C4-2B (cell line): ENCODE measurements around the gene SLC8A1.

Experiments
- H3K27ac ChIP-seq: fragments of 450-650 bp; 2 replicates; pipeline ENCODE4 v1.5.1; 2017
- ZFX ChIP-seq: fragments of 450-650 bp; IDR thresholded peaks from 2 replicates; pipeline ENCODE4 v1.6.1; 2017
- TF ChIP-seq, protein P1 (sequence below): fragments of 450-650 bp; conservative IDR thresholded peaks from 2 replicates; pipeline ENCODE4 v1.5.1; 2017; ENCODE audit warnings: mild to moderate bottlenecking

The SLC8A1 gene

DNA sequence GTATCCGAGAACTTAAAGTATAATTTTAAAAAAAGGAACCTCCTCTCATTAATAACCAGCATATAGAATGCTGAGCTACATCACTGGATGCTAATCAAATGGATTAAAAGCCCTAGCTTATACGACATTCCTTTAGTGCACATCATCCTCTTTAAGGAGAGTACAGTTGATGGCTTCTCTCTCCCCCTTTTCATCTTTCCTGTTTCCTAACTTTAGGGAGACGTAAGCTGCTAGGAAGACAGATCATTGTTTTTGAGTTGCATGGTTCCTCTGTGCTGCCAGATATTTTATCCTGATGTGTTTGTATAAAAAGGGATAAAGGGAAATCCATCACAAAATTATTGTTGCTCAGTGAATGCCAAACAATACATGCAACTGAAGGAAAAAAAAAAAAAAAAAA, 94.2 kb downstream of the SLC8A1 start:
- TF ChIP-seq ZFX: no peak
- TF ChIP-seq, protein P1, sequence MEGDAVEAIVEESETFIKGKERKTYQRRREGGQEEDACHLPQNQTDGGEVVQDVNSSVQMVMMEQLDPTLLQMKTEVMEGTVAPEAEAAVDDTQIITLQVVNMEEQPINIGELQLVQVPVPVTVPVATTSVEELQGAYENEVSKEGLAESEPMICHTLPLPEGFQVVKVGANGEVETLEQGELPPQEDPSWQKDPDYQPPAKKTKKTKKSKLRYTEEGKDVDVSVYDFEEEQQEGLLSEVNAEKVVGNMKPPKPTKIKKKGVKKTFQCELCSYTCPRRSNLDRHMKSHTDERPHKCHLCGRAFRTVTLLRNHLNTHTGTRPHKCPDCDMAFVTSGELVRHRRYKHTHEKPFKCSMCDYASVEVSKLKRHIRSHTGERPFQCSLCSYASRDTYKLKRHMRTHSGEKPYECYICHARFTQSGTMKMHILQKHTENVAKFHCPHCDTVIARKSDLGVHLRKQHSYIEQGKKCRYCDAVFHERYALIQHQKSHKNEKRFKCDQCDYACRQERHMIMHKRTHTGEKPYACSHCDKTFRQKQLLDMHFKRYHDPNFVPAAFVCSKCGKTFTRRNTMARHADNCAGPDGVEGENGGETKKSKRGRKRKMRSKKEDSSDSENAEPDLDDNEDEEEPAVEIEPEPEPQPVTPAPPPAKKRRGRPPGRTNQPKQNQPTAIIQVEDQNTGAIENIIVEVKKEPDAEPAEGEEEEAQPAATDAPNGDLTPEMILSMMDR: no peak
- H3K27ac ChIP-seq: no peak overlapping the region

DNA sequence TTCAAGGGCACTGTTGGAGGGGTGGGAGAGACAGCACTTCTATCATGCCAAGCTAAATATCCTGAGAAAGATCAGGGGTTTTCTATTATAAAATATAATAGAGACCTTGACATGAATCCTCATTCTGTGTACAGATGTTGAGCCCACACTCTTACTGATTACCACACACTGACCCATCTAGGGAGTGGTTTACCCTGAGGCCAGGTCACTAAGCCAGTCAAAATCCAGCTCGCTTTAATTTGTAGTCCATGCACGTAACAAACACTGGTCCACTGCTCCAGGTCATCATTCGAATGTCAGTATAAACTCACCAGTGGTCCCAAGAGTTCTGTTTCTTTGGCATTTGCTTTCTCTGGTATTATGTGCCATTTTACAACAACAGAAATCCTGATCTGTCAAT, 96.4 kb downstream of the SLC8A1 start:
- no peak overlapping the region for H3K27ac ChIP-seq
- TF ChIP-seq, protein P1: no peak
- TF ChIP-seq ZFX: no peak

DNA sequence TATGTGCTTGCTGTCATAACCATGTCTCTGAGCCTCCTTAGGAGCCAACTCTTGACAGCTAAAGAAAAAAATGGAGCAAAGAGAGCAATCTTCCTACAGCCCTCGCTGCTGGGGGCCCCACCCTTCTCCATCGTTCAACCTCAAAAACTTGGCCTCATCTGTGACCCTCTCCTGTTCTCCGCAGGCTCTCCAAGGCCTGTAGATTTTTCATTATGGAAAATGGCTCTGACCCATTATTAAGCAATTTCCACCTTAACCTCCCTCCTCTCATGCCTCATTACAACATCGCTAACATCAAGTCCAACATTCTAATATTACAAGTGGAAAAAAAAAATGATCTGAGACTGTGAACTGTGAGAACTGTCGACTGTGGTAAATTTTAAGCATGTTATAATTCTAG, 98.7 kb downstream of the SLC8A1 start:
- no peak for TF ChIP-seq ZFX
- TF ChIP-seq, protein P1: no peak
- H3K27ac ChIP-seq: no peak overlapping the region

DNA sequence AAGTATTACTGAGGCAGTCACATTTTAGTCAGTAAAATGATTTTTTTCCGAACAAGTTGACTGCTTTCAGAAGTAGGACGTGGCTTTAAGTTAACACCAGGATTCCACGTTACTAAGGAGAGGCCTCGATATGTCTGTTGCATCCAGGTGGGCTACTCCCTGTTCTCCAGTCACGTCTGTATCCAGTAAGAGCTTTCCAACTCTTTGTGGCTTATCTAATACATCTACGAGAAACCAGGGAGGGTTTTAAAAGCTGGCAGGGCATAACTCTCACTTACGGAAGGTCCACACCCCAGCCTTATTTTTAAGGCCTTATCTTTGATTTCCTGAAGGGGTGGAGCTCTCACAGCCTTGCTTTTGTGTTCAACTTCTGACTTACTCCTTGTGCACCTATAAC, 99.2 kb downstream of the SLC8A1 start:
- TF ChIP-seq ZFX: no peak
- TF ChIP-seq, protein P1: no peak
- no peak overlapping the region for H3K27ac ChIP-seq

DNA sequence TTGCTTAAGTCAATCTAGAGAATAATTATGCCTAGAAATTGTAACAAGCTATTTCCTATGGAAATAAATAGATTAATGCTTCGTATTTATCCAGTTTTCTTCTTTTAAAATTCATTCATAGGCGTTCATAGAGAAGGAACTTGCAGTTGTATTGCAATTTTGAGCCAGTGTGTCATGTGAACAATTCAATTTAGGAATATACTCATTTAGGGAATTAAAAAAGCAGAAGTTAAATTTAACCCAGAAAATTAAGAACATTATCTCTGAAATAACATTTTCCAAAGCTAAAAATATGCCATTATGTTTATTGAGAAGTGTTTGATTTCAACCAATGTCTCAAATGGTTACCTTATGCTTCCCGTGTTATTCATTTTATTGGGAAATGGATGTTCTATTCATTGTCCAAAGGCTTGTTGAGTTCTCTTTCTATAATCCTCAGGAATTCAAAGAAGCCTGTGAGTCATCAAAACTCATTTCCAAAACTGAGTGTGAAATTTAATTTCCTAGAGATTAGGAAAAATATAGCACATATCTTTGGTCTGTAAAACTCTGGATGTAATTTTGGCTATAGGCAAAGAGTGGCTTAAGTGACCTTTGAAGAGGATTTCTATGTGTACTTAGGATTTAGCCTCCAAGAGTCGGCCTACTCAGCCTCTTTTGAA, 99.7 kb downstream of the SLC8A1 start:
- TF ChIP-seq, protein P1: no peak
- no peak for TF ChIP-seq ZFX
- no peak overlapping the region for H3K27ac ChIP-seq

DNA sequence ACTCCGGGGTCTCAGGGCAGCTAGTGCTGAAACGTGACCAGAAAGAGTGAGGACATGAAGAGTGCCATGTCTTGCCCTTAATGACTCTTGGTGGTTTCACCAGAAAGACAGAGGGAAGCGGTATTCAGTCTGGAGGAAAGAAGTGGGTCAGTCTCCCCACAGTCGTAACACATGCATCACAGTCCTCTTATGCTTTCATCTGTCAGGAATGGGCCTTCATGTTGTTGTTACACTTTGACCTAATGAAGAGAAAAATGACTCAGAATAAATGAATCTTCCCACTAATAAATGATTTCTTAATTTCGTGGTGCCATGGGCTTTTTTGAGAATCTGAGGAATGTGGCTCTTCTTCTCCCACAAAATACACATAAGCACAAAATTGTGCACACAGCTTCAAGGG, 103.2 kb downstream of the SLC8A1 start:
- H3K27ac ChIP-seq: no peak overlapping the region
- no peak for TF ChIP-seq ZFX
- TF ChIP-seq, protein P1: no peak

DNA sequence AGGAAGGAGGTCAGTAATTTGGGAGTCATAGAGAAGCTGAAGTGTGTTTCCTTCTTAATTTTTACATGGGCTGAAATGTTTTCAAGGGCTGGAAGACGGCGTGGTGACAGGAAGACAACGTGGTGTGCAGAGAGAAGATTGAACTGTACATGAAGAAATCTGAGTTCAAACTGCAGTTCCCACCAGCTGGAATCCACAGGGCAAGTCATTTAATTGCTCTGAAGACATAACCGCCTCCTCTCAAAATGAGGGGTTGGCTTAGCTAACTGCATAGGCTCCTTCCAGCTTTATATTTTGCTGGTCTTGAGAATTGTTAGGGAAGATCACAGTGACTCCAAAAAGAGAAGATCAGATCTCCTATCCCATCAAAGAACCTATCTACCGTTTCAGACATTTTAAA, 103.9 kb downstream of the SLC8A1 start:
- H3K27ac ChIP-seq: no peak overlapping the region
- TF ChIP-seq, protein P1: no peak
- TF ChIP-seq ZFX: no peak
